GM21825 (cell line): Measurements from ENCODE around the gene CELF3.

Source experiments
- ATAC-seq: cut with Tn5 transposase; IDR thresholded peaks from one replicate; pipeline ENCODE4 v1.9.1; 2021; ENCODE audit warnings: mild to moderate bottlenecking, moderate library complexity; ENCODE audit not compliant: unreplicated experiment

CELF3 gene

GRCh38 chr1:151720974-151721787 lies 4.6 kb upstream of the CELF3 start, which contains the start of gene RIIAD1:
Gene RIIAD1 (plus strand): TSS chr1:151721522. CDS start chr1:151721537, 15 bp downstream.
- peak; percentile 64 for ATAC-seq

GRCh38 chr1:151720554-151720953 lies 4.0 kb upstream of the CELF3 start:
- ATAC-seq, result no peak

- ATAC-seq, result no peak
Observed at GRCh38 chr1:151720125-151720524, 3.5 kb upstream of the CELF3 start.

- ATAC-seq, result no peak
Observed at GRCh38 chr1:151718666-151719065, 2.1 kb upstream of the CELF3 start.

GRCh38 chr1:151718011-151718431 lies 1.4 kb upstream of the CELF3 start:
- no peak for ATAC-seq

GRCh38 chr1:151716405-151716762 lies 219 bp downstream of the CELF3 start:
- no peak for ATAC-seq

GRCh38 chr1:151715726-151716404 lies 738 bp downstream of the CELF3 start:
- no peak for ATAC-seq

GRCh38 chr1:151714820-151715725 lies 1.5 kb downstream of the CELF3 start:
- no peak for ATAC-seq

- no peak for ATAC-seq
Observed at GRCh38 chr1:151713874-151714273, 2.7 kb downstream of the CELF3 start.

- ATAC-seq, result no peak
Observed at GRCh38 chr1:151713044-151713443, 3.6 kb downstream of the CELF3 start.

- no peak for ATAC-seq
Observed at GRCh38 chr1:151711951-151712350, 4.7 kb downstream of the CELF3 start.

GRCh38 chr1:151711044-151711800 lies 5.4 kb downstream of the CELF3 start:
- ATAC-seq, result no peak

GRCh38 chr1:151710187-151710840 lies 6.3 kb downstream of the CELF3 start:
- no peak for ATAC-seq

- ATAC-seq, result no peak
Observed at GRCh38 chr1:151708891-151709290, 7.7 kb downstream of the CELF3 start.

GRCh38 chr1:151707541-151708065 lies 9.0 kb downstream of the CELF3 start:
- no peak for ATAC-seq

- ATAC-seq, result no peak
Observed at GRCh38 chr1:151706464-151707415, 9.9 kb downstream of the CELF3 start.

GRCh38 chr1:151705753-151706463 lies 10.7 kb downstream of the CELF3 start:
- ATAC-seq, result no peak

- no peak for ATAC-seq
Observed at GRCh38 chr1:151705146-151705545, 11.5 kb downstream of the CELF3 start.
